Suprapubic skin (tissue), 3 donors: ENCODE data around the gene SLC2A4RG.

Source experiments
- CTCF ChIP-seq, 2 donors: fragments of 200-600 bp in 1 of 2; fragments of 450-650 bp in 1 of 2; sonication (generic) in 1 of 2; IDR thresholded peaks; one replicate each; pipeline ENCODE4 v1.5.1; 2016 to 2019; ENCODE audit warnings: antibody characterized with exemption in 2 of 2, mild to moderate bottlenecking in 1 of 2, moderate library complexity in 1 of 2
- POLR2A ChIP-seq, 2 donors: fragments of 450-650 bp; IDR thresholded peaks; one replicate each; pipeline ENCODE4 v1.6.1; 2017; ENCODE audit warnings: antibody characterized with exemption in 2 of 2, mild to moderate bottlenecking in 2 of 2, moderate library complexity in 2 of 2

- TF ChIP-seq CTCF (IDR thresholded peaks at IDR 0.05) (no peak), POLR2A (IDR thresholded peaks at IDR 0.05) (no peak)
Observed at GRCh38 chr20:63733117-63733516, 6.5 kb upstream of the SLC2A4RG start.
